ENCODE results near the gene ARSA. TPM values are rescaled to one million over a fixed set of nuclear protein-coding genes. Genes with fewer than 3 reads are reported as not detected.

ARSA gene
- total and polyA plus RNA-seq, 2 of the 13 experiments (the other 11 are each of a cell fraction or from before 2014, with no cell fraction given): 9.0 to 11.5 TPM

- TF ChIP-seq ZNF609 (CRISPR knock-in tag; IDR thresholded peaks at IDR 0.05; ENCODE audit: borderline replicate concordance): 0 out of 2 replicates have a peak, but pooled peaks have one; percentile 14
- no peak for TF ChIP-seq BCL3 (CRISPR knock-in tag; IDR thresholded peaks at IDR 0.05)
- 0 out of 2 replicates have a peak, but pooled peaks have one; percentile 45 for TF ChIP-seq ZNF10 (CRISPR knock-in tag; IDR thresholded peaks at IDR 0.05; ENCODE audit: borderline replicate concordance, low read depth)
- no peak for TF ChIP-seq NFKB2 (CRISPR knock-in tag; IDR thresholded peaks at IDR 0.05; ENCODE audit: borderline replicate concordance)
- no peak for TF ChIP-seq ZNF816 (CRISPR knock-in tag; IDR thresholded peaks at IDR 0.05; ENCODE audit: borderline replicate concordance)
- no peak for TF ChIP-seq SYNCRIP (IDR thresholded peaks at IDR 0.05; ENCODE audit: insufficient read depth, low read depth, low read length)
- TF ChIP-seq ZFAT (CRISPR knock-in tag; conservative IDR thresholded peaks at IDR 0.05): no peak
- TF ChIP-seq PBX3 (CRISPR knock-in tag; IDR thresholded peaks at IDR 0.05; ENCODE audit: borderline replicate concordance): no peak
- TF ChIP-seq ELF4 (CRISPR knock-in tag; IDR thresholded peaks at IDR 0.05; ENCODE audit: borderline replicate concordance): no peak
- TF ChIP-seq ZNF557 (CRISPR knock-in tag; IDR thresholded peaks at IDR 0.05): no peak
- no peak for TF ChIP-seq CBX5 (CRISPR knock-in tag; IDR thresholded peaks at IDR 0.05; ENCODE audit: borderline replicate concordance)
- peak; percentile 82 for TF ChIP-seq CTCF (CRISPR knock-in tag; IDR thresholded peaks at IDR 0.05)
- no peak for TF ChIP-seq NFKBIZ (CRISPR knock-in tag; IDR thresholded peaks at IDR 0.05)
- no peak for TF ChIP-seq ZNF792 (CRISPR knock-in tag; IDR thresholded peaks at IDR 0.05)
- TF ChIP-seq ZNF121 (CRISPR knock-in tag; IDR thresholded peaks at IDR 0.05): no peak
- TF ChIP-seq ZNF253 (CRISPR knock-in tag; IDR thresholded peaks at IDR 0.05; ENCODE audit: borderline replicate concordance): no peak
- no peak for TF ChIP-seq ZNF160 (CRISPR knock-in tag; IDR thresholded peaks at IDR 0.05)
- no peak for TF ChIP-seq ZSCAN31 (CRISPR knock-in tag; IDR thresholded peaks at IDR 0.05; ENCODE audit: low read depth)
- no peak for TF ChIP-seq ZNF724P (CRISPR knock-in tag; IDR thresholded peaks at IDR 0.05; ENCODE audit: borderline replicate concordance)
- TF ChIP-seq ONECUT2 (CRISPR knock-in tag; IDR thresholded peaks at IDR 0.05): no peak
- peak; percentile 64 for TF ChIP-seq ZBTB7B (CRISPR knock-in tag; IDR thresholded peaks at IDR 0.05)
These were observed 7.2 kb downstream of the ARSA start (continued) for GRCh38 chr22:50620593-50621355.

Measured in HepG2 (cell line).